Body of pancreas (tissue), 4 donors: ENCODE results near the gene APOM.

Experiments used
- POLR2A ChIP-seq, 3 donors: fragments of 450-650 bp; IDR thresholded peaks; one replicate each; pipeline ENCODE4 v1.6.1; 2016; ENCODE audit warnings: antibody characterized with exemption in 3 of 3, mild to moderate bottlenecking in 2 of 3
- TF ChIP-seq, protein P1 (sequence below), 7 experiments: fragments of 450-650 bp in 4 of 7; fragments of 200-600 bp in 3 of 7; sonication (generic) in 3 of 7; IDR thresholded peaks; one replicate each; pipeline ENCODE4 v1.5.1; 2016 to 2019; ENCODE audit warnings: antibody characterized with exemption in 7 of 7

DNA sequence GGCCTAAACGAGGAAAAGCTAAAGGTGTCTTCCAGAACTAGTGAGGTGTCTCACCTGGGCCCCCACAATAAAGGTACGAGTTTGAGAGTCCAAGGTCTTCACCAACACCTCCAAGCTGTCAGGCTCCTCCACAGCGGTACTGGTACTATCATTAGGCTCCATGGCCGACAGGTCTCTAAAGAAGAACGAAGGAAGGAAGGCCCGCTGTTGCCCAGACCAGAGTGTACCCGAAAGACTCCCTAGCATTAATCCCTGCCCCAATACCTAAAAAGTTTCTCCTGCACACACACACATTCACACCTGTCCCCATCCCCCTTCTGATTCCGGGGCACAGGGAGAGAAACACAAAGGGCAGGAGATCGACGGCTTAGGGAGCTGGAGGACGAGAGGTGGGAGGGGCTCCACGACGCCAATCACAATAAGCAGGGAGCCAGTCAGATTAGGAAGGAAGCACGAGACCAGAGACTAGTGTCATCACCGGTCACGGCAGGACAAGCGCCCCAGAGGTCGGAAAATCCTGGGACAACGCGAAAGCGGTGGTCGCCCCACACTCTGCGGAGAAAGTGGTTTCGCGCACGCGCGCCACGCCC lies 4.0 kb upstream of the APOM start:
- TF ChIP-seq POLR2A (IDR thresholded peaks at IDR 0.05), result no peak
- TF ChIP-seq, protein P1, sequence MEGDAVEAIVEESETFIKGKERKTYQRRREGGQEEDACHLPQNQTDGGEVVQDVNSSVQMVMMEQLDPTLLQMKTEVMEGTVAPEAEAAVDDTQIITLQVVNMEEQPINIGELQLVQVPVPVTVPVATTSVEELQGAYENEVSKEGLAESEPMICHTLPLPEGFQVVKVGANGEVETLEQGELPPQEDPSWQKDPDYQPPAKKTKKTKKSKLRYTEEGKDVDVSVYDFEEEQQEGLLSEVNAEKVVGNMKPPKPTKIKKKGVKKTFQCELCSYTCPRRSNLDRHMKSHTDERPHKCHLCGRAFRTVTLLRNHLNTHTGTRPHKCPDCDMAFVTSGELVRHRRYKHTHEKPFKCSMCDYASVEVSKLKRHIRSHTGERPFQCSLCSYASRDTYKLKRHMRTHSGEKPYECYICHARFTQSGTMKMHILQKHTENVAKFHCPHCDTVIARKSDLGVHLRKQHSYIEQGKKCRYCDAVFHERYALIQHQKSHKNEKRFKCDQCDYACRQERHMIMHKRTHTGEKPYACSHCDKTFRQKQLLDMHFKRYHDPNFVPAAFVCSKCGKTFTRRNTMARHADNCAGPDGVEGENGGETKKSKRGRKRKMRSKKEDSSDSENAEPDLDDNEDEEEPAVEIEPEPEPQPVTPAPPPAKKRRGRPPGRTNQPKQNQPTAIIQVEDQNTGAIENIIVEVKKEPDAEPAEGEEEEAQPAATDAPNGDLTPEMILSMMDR (IDR thresholded peaks at IDR 0.05), result no peak
